22Rv1 (cell line): Measurements from ENCODE around the gene PPIF.

ENCODE experiments used
- H3K27ac ChIP-seq: fragments of 450-650 bp; 2 replicates; pipeline ENCODE4 v1.5.1; 2017
- ZFX ChIP-seq: fragments of 450-650 bp; IDR thresholded peaks from 2 replicates; pipeline ENCODE4 v1.6.1; 2017; ENCODE audit warnings: antibody characterized with exemption, borderline replicate concordance
- TF ChIP-seq, protein P1 (sequence below): fragments of 450-650 bp; IDR thresholded peaks from 2 replicates; pipeline ENCODE4 v1.5.1; 2017; ENCODE audit warnings: mild to moderate bottlenecking

PPIF gene

DNA sequence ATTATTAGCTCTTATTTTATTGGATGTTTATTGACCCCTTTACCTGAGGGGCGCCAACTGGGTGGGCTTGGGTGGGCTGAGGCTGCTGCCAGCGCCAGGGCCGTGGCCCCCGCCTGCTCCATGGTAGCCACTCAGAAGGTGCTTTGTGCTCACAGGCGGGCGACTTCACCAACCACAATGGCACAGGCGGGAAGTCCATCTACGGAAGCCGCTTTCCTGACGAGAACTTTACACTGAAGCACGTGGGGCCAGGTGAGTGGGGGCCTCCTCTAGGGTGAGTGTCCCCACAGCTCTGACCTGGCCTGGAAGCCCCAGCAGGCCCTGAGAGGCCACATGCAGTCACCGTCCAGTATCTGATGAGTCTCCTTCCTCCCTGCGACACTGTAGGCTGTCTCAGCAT lies 4.1 kb downstream of the PPIF start:
- no peak overlapping the region for H3K27ac ChIP-seq
- TF ChIP-seq, protein P1, sequence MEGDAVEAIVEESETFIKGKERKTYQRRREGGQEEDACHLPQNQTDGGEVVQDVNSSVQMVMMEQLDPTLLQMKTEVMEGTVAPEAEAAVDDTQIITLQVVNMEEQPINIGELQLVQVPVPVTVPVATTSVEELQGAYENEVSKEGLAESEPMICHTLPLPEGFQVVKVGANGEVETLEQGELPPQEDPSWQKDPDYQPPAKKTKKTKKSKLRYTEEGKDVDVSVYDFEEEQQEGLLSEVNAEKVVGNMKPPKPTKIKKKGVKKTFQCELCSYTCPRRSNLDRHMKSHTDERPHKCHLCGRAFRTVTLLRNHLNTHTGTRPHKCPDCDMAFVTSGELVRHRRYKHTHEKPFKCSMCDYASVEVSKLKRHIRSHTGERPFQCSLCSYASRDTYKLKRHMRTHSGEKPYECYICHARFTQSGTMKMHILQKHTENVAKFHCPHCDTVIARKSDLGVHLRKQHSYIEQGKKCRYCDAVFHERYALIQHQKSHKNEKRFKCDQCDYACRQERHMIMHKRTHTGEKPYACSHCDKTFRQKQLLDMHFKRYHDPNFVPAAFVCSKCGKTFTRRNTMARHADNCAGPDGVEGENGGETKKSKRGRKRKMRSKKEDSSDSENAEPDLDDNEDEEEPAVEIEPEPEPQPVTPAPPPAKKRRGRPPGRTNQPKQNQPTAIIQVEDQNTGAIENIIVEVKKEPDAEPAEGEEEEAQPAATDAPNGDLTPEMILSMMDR = no peak
- no peak for TF ChIP-seq ZFX

DNA sequence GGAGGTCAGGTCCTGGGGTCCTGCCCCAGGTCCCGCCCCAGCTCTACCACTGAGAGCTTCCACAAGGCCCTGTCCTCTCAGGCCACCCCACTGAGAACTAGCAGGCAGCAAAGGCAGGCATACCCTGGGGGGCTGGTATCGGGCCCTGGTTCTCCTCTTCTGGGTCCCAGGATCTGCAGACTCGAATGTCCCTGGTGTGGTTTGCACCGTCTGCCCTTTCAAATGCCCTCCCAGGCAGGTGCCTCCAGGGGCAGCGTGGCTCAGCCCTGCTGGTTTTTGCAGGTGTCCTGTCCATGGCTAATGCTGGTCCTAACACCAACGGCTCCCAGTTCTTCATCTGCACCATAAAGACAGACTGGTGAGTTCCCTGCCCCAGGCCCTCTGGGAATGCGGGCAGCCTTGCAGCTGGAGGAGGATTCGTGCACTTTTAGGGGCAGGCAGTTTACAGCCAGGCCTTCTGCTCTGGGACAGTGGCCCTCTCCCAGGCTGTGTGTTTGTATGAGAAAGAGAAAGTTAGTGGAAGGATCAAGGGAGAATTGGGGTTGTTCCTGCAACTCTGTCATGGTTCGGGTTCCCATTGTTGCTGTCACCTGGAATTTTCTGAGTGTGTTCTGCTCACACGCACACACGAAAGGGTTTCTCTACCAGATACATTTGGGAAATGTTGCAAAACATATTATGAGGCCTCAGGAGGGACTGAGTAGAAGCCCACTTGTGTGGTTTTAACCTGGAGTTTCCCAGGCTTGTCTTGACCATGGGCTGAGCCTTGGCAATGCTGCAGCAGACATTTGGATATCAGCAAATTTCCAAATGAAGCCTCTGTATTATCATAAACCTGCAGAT lies 5.0 kb downstream of the PPIF start:
- TF ChIP-seq, protein P1 = no peak
- no peak for TF ChIP-seq ZFX
- H3K27ac ChIP-seq = no peak overlapping the region

DNA sequence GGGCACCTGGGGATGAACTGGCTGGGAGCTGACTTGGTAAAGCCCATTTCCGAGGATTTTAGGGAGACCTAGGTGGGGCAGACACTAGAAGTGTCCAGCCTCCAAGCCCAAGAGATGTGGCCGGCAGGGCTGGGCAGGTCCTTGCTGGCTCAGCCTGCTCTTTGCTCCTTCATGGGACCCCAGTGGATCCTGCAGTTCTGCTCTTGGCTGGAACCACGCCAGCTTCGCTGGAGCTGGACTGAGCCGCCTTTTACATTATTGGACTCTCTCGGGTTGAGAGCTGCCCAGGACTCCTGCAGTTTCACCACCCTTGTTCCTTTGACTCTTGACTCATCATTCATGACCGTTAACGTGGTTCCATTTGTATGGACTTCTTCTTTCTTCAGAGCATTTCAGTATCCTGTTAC lies 5.7 kb downstream of the PPIF start:
- TF ChIP-seq ZFX = no peak
- TF ChIP-seq, protein P1 = no peak
- H3K27ac ChIP-seq = no peak overlapping the region

DNA sequence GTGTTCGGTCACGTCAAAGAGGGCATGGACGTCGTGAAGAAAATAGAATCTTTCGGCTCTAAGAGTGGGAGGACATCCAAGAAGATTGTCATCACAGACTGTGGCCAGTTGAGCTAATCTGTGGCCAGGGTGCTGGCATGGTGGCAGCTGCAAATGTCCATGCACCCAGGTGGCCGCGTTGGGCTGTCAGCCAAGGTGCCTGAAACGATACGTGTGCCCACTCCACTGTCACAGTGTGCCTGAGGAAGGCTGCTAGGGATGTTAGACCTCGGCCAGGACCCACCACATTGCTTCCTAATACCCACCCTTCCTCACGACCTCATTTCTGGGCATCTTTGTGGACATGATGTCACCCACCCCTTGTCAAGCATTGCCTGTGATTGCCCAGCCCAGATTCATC lies 6.5 kb downstream of the PPIF start:
- no peak overlapping the region for H3K27ac ChIP-seq
- TF ChIP-seq, protein P1 = no peak
- TF ChIP-seq ZFX = no peak

DNA sequence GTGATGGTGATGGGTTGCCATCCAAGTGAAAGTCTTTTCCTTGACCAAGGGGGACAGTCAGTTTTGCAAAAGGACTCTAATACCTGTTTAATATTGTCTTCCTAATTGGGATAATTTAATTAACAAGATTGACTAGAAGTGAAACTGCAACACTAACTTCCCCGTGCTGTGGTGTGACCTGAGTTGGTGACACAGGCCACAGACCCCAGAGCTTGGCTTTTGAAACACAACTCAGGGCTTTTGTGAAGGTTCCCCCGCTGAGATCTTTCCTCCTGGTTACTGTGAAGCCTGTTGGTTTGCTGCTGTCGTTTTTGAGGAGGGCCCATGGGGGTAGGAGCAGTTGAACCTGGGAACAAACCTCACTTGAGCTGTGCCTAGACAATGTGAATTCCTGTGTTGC lies 6.9 kb downstream of the PPIF start:
- H3K27ac ChIP-seq = no peak overlapping the region
- TF ChIP-seq, protein P1 = no peak
- no peak for TF ChIP-seq ZFX

DNA sequence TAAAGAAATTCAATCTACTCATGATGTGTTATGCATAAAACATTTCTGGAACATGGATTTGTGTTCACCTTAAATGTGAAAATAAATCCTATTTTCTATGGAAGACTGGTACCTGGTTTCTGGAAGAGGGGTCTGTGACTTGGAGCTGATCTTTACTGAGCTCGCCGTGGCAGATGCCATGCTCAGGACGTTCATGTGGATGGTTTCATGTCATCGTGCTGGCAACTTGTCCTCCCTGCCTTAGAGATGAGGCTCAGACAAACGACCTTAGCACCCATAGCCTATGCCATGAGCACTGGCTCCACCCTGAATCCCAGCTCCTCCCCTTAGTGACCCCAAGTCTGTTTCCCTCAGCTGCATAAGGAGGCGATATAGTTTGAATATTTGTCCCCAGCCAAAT lies 7.3 kb downstream of the PPIF start:
- H3K27ac ChIP-seq = no peak overlapping the region
- no peak for TF ChIP-seq ZFX
- TF ChIP-seq, protein P1 = no peak

DNA sequence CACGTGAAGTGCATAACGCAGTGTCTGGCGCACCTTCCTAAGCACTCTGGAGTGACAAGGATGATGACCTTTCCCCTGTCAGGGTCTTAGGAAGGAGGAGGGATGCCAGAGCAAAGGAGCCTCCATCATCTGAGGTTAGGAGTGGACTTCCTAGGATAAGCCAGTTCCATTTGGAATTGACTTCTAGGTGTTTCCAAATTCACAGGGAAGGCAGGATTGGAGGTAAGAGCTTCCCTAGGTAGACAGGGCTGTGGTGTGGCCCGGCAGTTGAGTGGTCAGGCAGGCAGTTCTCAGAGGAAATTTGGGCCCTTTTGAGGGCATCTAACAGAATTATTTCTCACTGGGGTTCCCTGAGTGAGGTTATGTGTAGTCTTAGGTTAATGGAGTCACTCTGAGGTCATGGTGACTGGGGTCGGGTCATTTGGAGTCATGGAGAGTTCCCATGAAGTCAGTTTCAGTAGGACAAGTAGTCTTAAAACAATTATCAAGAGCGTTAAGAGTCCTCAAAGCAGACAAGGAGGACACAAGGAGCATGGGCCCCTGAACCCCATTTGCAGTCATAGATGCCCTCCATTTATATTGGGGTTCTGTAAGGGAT lies 8.2 kb downstream of the PPIF start:
- no peak overlapping the region for H3K27ac ChIP-seq
- no peak for TF ChIP-seq ZFX
- TF ChIP-seq, protein P1 = no peak
